GM12872 (cell line): ENCODE measurements around the gene NABP2.

Source experiments
- CTCF ChIP-seq: IDR thresholded peaks from 3 replicates; pipeline ENCODE4 v1.5.1; 2011; ENCODE audit warnings: low read depth, mild to moderate bottlenecking, low read length, moderate library complexity; ENCODE audit not compliant: insufficient read depth

Gene NABP2

DNA sequence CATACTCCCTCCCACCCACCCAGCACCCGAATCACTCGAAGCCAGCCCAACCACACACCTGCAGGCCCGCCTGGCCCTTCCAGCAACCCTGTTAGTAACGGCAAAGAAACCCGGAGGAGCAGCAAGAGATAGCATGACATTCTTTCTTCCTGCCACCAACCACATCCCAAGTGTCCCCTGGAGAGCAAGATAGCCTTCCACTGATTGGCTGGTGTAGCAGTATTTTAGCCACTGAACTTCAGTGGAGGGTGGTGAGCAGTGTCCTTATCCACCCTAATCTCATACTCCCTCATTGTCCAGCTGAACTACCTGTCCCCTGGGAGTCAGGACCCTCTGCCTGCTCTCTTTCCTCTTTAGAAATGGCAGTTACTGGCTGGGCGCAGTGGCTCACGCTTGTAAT is 4.9 kb downstream of the NABP2 start:
- no peak for TF ChIP-seq CTCF

- TF ChIP-seq CTCF, result no peak
Observed at GRCh38 chr12:56229916-56230431, 5.8 kb downstream of the NABP2 start, which contains the start of gene SLC39A5. Gene SLC39A5 (plus strand): TSS chr12:56230051. CDS start chr12:56231275, 1,224 bp downstream.

DNA sequence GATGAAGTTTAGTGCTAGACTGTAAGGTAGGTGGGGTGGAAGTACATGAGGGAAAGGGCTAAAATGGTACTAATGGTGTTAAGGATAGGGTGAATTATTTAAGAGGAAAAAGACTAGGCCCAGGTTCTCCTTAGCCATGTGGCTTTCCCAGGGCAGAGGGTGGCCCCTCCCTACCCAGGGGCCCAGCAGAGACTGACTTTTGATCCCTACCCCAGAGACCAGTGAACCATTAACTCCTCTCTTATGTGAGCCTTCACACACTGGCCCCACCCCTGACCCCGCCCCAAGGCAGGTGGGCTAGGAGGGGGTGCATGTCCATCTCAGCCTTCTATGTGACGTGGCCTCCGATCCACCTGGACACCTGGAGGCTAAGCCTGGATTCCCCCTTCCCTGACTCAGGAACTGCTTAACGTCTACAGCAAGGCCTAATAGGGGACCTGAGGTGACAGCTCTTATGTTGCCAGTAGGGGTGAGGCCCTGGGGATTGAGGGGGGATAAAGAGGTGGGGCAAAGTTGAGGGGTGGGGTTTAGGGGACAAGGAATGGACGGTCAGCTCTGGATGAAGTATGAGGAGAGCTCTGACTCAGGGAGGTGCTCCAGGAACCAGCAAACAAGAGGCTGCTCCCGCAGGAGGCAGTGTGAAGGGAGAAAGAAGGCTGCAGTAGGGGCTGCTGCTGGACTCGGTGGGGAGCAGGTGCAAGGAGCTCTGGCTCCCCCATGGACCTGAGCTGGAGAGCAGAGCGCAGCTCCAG is 6.5 kb downstream of the NABP2 start:
- TF ChIP-seq CTCF, result no peak

- no peak for TF ChIP-seq CTCF
Observed at GRCh38 chr12:56231184-56231582, 7.0 kb downstream of the NABP2 start.

DNA sequence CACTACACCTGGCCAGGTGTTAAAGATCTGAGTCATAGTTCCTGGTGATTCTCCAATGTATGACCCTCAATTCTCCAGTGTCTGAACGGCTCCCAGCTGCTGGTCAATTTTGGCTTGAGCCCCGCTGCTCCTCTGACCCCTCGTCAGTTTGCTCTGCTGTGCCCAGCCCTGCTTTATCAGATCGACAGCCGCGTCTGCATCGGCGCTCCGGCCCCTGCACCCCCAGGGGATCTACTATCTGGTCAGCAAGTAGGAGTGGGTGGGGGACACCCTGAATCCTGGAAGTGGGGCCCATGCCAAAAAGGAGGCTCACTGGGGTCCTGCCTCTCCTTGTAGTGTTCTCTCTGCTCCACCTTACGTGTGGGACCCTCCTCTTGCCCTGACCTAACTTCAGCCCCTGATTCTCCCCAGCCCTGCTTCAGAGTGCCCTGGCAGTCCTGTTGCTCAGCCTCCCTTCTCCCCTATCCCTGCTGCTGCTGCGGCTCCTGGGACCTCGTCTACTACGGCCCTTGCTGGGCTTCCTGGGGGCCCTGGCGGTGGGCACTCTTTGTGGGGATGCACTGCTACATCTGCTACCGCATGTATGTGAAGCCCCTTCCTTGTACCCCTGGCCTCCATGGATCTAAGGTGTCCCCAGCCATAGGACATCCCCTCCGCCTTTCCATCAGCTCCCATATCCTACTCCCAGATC is 10.7 kb downstream of the NABP2 start:
- no peak for TF ChIP-seq CTCF

DNA sequence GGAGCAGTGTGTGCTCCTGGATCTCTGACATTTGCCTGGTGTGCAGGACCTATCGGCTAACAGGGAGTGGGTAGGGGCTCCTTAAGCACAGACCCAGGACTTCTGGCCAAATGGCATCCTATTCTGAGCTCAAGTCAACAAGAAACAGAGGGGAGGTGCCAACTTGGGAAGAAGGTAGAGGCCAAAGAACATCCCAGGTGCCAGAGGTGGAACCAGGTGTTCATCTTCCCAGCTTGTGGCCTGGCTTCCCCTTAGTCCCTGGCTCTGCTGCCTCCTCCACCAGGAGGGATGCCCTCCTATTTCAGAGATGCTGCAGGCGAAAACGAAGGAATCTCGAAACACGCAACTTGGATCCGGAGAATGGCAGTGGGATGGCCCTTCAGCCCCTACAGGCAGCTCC is 11.9 kb downstream of the NABP2 start:
- TF ChIP-seq CTCF, result no peak

DNA sequence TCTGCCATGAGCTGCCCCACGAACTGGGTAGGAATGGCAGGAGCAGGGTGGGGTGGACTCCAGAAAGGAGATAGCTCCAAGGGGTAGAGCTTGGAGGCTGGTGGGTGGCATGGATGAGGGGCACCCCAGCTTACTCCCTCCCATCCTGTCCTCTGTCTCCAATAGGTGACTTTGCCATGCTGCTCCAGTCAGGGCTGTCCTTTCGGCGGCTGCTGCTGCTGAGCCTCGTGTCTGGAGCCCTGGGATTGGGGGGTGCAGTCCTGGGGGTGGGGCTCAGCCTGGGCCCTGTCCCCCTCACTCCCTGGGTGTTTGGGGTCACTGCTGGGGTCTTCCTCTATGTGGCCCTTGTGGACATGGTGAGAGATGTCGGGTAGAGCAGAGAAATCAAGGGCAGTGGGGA is 12.8 kb downstream of the NABP2 start:
- no peak for TF ChIP-seq CTCF
